Daoy (cell line): ENCODE measurements around the gene SMTN. TPM values are rescaled to one million over a fixed set of nuclear protein-coding genes. Genes with fewer than 3 reads are reported as not detected.

ENCODE experiments used
- DNase-seq: peaks from one replicate; pipeline ENCODE4 v3.0.0-alpha.2; 2015; ENCODE audit warnings: low read depth
- total RNA-seq: library from RNA; depleted of rRNA; stranded (reverse); fragments of >200 nt; shearing (Covaris generic); gene quantifications from 2 replicates; pipeline ENCODE4 v1.2.3, GENCODE V29; 2014

SMTN gene
- total RNA-seq, 1 experiment from 2014 or later = 163 TPM

DNA sequence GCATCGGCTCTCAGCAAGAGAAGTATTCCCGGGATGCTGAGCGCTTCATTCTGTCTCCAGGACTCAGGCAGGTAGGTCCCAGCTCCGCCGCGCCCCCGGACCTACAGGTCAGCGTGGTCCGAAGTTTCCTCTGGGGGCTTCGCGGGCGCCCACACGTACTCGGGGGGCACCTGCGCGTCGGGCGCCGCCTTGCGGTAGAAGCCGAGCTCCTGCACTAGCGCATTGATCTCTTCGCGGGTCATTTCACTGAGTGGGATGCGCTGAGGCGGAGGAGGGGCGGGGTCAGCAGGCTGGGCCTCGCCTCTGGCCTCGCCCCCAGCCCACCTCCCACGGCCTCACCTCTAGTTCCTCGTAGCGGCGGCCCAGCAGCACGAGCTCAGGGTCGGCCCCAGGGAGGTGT, 23.8 kb downstream of the SMTN start:
- peak; percentile 2 for DNase-seq

DNA sequence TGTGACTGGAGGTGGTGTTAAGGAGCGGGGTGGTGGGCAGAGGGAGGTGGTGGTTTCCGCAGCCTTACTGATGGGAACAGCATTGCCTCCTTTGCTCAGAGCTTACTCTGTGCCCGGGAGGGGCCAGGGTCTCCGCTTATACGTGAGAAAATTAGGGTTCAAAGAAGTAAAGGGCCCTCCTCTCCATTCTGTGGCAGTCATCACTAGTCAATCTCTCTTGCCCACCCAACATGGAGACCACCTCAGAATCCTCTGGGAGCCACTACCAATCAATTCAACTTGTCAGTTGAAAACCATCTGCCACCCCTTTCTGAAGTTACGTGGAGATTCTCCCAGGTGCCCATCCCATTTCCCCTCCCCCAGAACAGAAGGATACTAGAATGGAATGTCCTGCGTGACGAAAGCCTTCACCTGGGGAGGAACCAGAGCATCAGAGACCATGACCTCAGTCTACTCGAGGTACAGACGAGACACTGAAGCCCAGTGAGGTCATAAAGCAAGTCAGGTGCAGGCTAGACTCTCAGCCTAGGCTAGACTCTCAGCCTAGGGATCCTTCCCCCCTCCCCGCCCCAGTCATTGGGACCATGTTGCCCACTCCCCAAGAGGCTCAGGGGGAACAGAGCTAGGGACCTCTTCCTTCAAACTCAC, 24.3 kb downstream of the SMTN start:
- peak; percentile 1 for DNase-seq

DNA sequence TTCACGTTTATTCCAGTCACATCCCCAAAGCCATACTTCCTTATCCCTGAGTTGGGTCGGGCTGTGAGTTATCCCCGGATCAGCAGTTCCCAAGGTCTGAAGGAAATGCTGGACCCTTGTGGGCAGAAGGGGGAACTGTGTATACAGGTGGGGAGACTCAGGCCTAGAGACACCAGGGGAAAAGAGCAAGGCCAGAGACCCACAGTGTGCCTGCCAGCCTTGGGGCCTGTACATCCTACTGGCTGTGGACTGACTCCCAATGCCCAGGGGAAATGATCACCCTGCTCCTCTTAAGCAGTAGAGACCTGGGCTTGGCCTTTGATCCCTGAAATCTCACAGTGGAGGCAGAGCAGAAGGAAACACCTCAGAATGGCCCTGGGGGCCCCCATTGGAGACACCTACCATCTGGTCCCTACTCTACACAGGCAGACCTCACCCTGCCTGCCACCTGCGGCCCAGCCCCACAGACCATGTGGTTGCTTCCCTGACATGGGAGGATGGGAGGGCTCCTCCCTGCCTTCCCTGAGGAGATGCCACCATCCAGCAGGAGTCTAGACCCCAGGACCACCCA, 25.0 kb downstream of the SMTN start:
- DNase-seq = peak; percentile 15

DNA sequence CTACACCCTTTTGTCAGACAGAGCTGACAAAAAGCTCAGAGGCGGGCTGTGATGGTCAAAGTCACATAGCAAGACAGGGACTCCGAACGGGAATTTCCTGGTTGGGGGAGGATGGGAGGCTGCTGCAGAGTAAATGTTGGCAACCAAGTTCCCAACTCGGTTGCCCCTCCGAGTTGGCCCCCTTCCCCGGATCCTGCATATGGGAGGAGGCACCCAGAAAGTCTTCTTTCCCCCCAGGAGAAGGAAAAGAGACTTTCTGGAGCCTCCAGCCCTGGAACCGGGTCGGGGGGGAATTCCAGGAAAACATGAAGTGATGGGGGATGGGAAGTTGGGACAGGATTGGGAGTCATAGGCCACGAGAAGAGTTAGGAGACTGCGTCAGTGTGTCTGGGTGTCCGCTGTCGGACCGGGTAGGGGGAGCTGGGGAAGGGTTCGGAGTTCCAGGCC, 25.6 kb downstream of the SMTN start:
- peak; percentile 2 for DNase-seq

DNA sequence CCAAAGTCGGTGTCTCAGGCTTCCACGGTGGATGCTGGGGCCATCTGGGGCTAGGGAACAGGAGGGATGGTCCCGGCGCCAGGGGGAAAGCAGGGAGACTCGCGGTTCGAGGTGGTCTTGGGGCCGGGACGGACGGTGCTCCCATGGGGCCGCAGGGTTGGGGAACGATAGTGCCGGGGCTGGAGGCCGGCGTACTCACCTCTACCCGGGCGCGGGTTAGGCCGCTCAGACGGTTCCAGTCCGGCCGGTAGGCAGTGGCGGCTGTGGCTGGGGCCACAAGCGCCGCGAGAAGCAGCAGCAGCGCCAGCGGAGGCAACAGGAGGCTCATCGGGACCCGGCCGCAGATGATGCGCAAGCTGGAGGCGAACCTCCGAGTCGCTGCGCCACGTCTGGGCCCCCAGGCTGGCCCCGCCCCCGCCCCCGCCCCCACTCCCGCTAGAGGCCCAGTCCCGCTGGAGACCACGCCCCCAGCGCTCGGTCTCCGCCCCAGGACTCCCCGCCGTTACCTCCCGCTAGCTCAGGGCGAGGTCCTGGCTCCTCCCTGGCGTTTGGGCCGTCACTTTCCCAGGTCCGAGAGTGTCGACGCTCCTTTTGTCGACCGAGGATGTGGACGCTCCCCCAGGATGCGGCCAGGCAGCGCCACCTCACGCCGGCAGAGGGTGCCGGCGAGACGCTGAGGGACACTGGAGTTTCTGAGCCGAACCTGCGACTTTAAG, 26.2 kb downstream of the SMTN start, which contains the start of gene SELENOM:
Gene SELENOM (minus strand): TSS at position 391 of the 716 bp plus-strand sequence. CDS start 63 bp downstream, at position 328.
- peak; percentile 94 for DNase-seq

DNA sequence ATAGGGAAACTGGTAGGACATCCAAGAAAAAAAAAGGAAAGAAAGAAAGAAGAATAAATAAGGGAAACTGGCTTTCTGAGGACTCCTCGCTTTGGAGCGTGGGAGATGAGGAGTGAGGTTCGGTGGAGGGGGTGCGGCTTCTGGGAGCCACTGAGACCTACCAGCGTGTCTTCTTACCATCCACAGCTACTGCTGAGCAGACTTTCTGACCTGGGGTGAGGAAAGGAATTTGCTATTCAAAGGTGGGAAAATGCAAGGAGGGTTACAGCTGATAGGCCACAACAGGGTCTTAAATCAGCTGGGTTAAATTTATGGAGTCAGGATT, 26.7 kb downstream of the SMTN start:
- DNase-seq = no peak

DNA sequence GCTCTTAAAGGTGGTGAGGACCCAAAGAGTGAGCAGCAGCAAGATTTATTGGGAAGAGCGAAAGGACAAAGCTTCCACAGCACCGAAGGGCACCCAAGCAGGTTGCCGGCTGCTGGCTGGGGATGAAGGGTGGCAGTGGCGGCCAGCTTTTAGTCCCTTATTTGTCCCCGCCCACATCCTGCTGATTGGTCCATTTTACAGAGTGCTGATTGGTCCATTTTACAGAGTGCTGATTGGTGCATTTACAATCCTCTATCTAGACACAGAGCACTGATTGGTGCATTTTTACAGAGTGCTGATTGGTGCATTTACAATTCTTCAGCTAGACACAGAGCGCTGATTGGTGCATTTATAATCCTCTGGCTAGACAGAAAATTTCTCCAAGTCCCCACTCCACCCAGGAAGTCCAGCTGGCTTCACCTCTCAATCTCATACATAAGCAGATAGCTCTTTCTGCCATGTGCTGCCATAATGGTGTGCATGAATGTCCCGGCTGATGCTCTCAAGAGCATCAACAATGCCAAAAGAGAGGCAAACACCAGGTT, 31.5 kb downstream of the SMTN start:
- DNase-seq = peak; percentile 0

DNA sequence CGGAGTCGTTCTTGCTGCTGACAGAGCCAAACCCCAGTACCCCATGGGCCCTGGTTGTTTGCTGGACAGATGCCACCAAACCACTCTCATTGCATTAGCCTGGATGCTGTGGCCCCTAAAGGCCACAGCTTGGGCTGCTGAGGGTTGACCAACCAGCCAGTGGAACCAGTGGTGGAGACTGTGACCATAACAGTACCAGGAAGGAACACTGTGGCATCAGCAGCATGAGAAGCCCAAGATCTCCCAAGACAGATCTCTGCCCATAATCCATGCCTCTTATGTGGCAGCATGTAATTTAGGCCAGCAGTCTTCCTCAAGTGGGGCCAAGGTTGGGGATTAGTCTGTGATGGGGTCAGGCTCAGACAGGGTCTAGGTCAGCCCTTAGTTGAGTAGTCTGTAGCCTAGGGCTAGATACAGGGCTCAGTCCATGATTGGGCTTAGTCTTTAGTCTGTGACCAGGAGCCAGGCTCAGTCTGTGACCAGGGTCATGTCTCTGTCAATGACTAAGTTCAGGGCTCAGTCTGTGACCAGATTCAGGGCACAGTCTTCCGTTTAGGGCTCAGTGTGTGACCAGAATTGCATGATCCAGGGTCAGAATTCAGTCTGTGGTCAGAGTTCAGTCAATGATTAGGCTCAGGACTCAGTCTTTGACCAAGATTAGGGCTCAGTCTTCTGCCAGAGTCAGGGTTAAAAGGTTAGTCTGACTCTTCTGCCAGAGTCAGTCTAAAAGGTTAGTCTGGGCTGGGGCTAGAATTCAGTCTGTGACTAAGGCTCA, 37.1 kb downstream of the SMTN start:
- no peak for DNase-seq

DNA sequence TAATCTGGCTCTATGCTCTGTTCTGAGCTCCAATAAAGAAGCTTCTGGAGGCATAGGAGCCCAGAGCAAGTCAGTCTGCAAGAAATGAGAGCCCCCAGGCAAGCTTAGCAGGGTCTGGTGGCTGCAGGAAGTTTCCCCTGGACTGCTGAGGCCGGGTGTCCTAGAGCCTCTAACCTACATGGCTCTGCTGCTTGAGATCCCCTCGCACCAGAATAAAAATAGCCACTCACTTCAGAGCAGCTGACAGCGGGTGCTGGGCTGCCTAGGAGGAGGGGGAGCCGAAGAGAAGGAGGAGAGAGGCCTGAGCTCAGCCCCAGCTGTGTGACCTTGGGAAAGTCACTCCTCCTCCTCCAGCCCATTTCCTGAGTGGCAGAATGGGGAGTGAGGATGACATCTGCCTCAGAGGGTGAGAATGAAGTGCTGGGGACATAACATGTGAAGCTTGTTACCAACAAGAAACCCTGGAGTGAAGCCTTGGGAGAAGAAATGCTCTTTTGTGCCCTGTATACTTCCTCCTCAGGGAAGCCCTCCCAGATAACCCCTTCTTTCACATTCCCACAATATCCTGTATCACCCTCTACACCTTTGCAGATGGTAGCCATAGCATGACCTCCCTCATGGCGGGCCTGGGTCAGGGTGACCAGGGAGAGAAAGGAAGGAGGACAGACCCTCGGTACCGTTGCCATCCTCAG, 38.1 kb downstream of the SMTN start:
- no peak for DNase-seq

DNA sequence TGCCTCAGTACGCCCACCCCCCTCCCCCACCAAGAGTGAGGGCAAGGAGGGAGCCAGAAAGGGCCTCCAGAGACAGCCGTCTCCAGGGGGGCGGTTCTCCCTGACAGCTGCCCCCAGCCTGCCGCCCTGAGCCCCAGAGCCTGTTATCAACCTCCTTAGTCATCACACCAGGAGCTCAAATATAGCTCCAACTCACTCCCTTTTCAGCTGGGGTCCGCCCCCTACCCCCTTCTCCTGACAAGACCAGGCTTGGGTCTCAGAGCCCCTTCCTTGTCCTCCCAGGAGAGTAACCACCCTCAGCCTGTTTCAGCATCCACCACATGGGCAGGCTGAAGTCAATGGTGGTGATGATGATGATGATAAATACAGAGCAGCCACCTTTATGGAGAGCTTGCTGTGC, 39.1 kb downstream of the SMTN start:
- no peak for DNase-seq

DNA sequence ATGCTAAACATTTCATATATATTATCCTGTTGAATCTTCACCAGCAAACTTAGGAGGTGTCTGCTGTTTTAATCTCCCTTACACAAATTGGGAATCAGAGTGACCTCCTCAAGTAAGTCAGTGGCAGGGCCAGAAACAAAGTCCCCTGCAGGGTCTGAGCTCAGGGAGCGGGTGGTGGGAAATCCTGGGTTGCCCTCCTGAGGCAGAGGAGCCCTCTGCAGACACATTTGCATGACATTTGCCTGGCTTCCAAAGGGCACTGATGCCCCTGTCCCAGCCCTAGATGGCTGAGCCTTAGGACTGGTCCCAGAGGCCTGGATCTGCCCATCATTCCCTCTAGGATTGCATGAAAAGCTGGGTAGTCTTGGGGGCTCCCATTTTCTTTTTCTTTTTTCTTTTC, 39.5 kb downstream of the SMTN start:
- DNase-seq = no peak

DNA sequence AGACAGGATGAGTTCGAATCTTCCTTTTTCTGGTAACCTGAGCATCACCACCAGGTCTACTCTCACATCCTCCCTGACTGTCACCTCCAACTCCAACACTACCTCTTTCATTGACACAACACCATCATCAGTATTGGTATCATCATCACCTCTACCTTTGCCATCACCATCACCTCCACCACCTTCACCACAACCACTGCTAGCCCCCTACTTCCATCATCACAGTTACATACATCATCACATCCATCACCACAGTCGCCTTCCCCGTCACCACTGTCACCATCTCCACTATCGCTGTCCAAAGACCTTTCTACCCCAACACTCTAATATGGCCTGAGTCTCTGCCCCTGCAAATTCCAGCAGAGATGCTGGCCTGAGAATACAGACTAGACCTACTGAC, 40.3 kb downstream of the SMTN start:
- DNase-seq = no peak

DNA sequence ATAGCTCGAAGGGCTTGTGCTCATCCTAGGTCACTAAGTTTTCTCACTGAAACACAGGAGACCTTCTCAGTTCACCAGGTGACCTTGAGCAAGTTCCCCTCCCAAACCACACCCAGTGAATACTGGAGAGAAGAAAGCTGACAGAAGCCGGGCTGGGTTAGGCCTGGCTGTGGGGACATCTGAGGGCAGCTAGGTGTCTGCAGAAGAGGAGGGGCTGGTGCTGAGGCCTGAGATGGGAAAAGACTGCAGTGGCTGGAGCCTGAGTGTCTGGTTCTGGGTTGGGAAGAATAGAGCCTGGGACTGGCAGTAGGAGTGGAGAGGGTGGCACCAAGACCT, 41.0 kb downstream of the SMTN start:
- no peak for DNase-seq

DNA sequence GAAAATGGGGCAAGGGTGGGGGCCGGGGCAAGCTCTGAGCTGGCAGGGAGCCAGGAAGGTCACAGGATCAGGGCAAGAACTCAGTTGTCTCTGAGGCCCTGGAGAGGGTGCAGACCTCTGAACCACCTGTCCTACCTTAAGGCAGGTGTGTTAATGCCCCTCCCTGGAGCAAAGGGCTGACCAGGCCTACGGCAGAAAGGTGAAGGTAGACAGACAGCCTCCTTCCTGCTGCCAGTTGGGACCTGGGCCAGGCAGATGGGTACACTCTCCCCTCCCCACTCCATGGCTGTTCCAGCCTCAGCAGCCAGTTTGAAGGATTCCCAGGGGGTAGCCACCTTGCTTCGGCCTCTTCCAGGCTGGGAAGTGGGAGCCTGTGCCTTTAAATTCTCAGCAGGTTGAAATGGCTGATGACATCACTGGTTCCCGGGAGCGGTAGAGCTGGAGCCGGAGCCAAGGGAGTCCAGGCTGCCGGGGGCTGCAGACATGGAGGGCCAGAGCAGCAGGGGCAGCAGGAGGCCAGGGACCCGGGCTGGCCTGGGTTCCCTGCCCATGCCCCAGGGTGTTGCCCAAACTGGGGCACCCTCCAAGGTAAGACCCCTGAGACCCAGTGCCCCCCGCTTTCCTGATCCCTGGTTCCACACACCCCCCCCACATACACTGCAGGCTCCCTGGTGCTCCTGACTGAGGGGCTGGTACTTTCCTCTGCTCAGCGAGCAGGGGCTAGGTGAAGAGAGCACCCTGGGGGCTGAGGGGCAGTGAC, 41.6 kb downstream of the SMTN start, which contains the start of gene INPP5J:
Gene INPP5J (plus strand): TSS at position 435 of the 760 bp plus-strand sequence. CDS start 49 bp downstream, at position 484.
- peak; percentile 50 for DNase-seq

DNA sequence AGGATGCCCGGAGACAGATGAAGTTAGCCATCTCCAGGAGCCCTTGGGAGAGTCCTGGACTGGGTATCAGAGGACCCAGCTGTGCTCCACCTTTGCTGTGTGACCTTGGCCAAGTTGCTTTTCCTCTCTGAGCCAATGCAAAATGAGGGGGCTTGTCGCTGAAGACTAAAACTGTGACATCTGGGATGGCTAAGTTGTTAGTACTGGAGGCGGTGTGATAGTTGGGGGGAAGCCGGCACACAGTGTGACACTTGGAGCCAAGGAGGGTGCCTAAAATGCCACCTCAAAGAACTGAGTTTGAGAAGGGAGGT, 42.1 kb downstream of the SMTN start:
- no peak for DNase-seq

DNA sequence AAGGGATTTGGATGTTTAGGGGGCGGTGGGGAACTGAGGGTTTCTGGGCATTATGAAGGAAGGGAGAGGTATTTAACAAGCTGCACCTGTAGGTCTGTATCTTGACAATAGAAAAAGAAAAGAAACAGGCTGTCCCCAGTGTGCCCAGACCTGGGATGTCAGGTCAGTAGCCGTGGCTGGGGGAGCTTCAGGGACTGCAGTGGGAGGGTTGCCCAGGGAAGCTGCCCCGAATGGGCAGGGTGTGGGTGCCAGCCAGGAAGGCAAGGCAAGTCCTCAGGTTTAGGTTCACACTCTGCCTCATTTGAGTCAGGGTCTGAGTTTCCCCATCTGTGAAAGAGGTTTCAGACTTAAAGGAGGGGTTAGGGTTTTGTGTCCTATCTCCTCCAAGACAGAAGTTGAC, 43.2 kb downstream of the SMTN start:
- DNase-seq = no peak

DNA sequence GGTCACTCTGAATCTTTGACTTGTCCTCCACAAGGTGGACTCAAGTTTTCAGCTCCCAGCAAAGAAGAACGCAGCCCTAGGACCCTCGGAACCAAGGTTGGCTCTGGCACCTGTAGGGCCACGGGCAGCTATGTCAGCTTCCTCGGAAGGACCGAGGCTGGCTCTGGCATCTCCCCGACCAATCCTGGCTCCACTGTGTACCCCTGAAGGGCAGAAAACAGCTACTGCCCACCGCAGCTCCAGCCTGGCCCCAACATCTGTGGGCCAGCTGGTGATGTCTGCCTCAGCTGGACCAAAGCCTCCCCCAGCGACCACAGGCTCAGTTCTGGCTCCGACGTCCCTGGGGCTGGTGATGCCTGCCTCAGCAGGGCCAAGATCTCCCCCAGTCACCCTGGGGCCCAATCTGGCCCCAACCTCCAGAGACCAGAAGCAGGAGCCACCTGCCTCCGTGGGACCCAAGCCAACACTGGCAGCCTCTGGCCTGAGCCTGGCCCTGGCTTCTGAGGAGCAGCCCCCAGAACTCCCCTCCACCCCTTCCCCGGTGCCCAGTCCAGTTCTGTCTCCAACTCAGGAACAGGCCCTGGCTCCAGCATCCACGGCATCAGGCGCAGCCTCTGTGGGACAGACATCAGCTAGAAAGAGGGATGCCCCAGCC, 43.8 kb downstream of the SMTN start:
- no peak for DNase-seq

DNA sequence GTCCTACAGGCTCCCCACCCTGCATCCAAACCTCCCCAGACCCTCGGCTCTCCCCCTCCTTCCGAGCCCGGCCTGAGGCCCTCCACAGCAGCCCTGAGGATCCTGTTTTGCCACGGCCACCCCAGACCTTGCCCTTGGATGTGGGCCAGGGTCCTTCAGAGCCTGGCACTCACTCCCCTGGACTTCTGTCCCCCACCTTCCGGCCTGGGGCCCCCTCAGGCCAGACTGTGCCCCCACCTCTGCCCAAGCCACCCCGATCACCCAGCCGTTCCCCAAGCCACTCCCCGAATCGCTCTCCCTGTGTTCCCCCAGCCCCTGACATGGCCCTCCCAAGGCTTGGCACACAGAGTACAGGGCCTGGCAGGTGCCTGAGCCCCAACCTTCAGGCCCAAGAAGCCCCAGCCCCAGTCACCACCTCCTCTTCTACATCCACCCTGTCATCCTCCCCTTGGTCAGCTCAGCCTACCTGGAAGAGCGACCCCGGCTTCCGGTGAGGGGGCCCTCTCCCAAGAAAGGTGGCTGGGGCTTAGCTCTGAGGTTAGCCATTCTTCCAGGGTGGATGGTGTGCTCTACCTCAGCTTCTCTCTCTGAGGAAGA, 44.5 kb downstream of the SMTN start:
- DNase-seq = no peak

DNA sequence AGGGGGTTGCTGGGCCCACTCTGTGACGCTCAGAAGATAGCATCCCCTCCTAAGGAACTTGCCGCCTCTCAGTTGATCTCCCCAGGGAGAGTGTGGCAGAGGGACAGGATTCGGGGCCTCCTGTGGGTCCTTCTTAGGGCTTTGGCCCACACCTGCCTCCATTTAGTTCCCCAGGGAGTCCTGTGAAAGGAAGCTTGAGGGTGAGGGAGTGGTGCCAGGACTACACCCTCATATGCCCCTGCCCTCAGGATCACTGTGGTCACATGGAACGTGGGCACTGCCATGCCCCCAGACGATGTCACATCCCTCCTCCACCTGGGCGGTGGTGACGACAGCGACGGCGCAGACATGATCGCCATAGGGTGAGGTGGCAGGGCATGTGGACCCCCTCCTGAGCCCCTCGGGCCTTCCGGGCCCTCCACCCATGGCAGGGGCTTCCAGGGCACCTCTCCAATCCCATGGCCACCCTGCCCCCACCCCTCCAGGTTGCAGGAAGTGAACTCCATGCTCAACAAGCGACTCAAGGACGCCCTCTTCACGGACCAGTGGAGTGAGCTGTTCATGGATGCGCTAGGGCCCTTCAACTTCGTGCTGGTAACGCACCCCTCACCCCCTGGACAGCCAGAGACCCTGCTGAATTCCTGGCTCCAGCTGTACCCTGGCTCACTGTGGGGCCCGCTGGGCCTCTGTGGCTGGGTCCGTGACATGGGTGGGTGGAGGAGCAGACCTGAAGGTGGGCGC, 45.2 kb downstream of the SMTN start:
- no peak for DNase-seq

DNA sequence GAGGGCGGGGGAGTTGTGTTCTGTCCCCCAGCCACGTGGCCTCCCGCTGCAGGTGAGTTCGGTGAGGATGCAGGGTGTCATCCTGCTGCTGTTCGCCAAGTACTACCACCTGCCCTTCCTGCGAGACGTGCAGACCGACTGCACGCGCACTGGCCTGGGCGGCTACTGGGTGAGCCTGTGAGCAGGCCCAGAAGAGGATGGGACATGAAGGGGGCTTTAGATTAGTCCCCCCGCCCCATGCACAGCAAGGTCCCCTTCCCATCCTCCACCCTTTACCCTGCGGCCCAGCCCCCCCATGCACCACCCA, 45.7 kb downstream of the SMTN start:
- no peak for DNase-seq
